Measurements from ENCODE around the gene CFAP100.

The CFAP100 gene

DNA sequence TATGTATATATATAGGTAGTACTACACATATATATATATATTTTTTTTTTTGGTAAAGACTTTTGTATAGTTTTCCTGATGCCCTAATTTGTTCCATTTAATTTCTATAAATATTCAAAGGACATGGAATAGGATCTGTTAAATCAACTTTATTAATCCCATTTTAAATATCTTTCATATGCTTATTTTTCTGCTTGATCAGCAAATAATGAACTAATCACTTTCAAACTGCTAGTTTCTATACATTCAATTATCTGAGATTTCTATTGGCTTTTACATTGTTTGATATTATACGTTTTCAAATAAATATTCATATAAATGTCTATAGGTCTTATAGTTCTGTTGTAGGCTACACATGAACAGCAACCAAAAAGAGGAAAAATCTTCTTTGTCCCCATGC is 59.3 kb downstream of the CFAP100 start:
- Histone ChIP-seq H2BK5ac (ENCODE audit: low read length) (no peak overlapping the region), H2AFZ (ENCODE audit: low read length) (no peak overlapping the region), H3K14ac (ENCODE audit: low read length) (no peak overlapping the region), H3K4ac (ENCODE audit: low read length) (no peak overlapping the region), H3K23ac (ENCODE audit: low read depth, low read length, poor library complexity) (no peak overlapping the region), H2BK12ac (ENCODE audit: low read length) (no peak overlapping the region), H3K4me2 (ENCODE audit: insufficient read depth, low read length, poor library complexity, severe bottlenecking) (no peak overlapping the region), H4K8ac (ENCODE audit: low read depth, low read length) (no peak overlapping the region), H3K27ac (replicated peaks; ENCODE audit: low read length) (no peak overlapping the region), H4K91ac (ENCODE audit: low read depth, low read length, poor library complexity) (no peak overlapping the region), H2BK120ac (ENCODE audit: low read depth, low read length) (no peak overlapping the region), H3K4me3 (ENCODE audit: low read length in 2 of 2) (no peak overlapping the region), H3K4me1 (ENCODE audit: control insufficient read depth in 2 of 2, insufficient read depth in 1 of 2, low read depth in 1 of 2, low read length in 2 of 2) (peaks cover 0 to 16% of the 10 kb centered on the region in 2 donors), H3K36me3 (replicated peaks in 1 of 2; ENCODE audit: control insufficient read depth in 2 of 2, insufficient read depth in 2 of 2, low read length in 2 of 2) (peaks cover 25 to 84% of the 10 kb centered on the region in 2 donors), H3K27me3 (ENCODE audit: control insufficient read depth in 3 of 3, insufficient read depth in 3 of 3, low read depth in 1 of 3, low read length in 3 of 3) (no peaks in the 10 kb centered on the region), H3K18ac (ENCODE audit: low read length) (no peak overlapping the region), H3K79me1 (ENCODE audit: low read depth, low read length) (peaks cover 4% of the 10 kb centered on the region), H3K9me3 (replicated peaks in 1 of 2; ENCODE audit: control insufficient read depth in 2 of 2, insufficient read depth in 1 of 2, low read depth in 1 of 2, low read length in 2 of 2) (no peaks in the 10 kb centered on the region), H2AK5ac (ENCODE audit: low read depth, low read length) (no peak overlapping the region), H3K9ac (ENCODE audit: low read depth, low read length, poor library complexity) (no peak overlapping the region), H2BK15ac (ENCODE audit: low read length) (no peak overlapping the region)
- no peak for DNase-seq (ENCODE audit: low spot score)
- WGBS, 2 donors (ENCODE audit: extremely low coverage in 2 of 2, insufficient read length in 2 of 2, insufficient replicate concordance in 1 of 2) = no CpG with 5 or more reads among the region's 1 CpG

DNA sequence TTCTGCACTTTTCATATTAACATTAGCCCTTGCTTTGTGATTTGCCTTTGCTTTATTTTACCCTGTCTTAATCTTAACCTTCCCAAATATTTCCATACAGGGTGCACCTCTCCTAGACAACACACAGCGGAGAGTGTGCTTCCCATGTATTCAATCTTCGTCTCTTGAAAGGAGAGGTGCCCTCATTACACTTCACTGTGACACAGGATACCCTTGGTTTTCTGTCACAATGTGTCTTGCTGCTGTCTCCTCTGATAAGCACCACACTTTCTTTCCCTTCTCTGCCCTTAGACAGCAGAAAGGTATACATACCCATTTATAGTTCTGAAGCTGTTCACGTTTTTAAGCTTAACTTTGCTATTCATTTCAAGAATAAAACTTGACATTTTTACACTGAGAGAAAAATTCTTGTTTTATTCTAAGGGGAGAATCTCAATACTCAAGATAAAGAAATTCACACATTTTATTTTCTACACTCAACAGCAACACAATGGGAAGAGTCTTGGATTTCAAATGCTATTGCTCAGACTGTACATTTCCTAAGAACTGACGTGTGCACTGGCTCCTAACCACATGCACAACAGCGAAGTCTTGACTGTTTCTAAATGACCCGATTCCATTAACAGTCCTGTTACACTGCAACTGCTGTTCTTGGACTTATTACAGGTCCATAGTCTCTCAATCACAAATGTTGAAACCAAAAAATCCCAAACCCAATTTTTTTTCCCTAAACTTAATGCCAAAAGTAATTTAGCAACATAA is 59.9 kb downstream of the CFAP100 start:
- Histone ChIP-seq H3K9me3 (replicated peaks in 1 of 2; ENCODE audit: control insufficient read depth in 2 of 2, insufficient read depth in 1 of 2, low read depth in 1 of 2, low read length in 2 of 2) (no peaks in the 10 kb centered on the region), H3K4me2 (ENCODE audit: insufficient read depth, low read length, poor library complexity, severe bottlenecking) (no peak overlapping the region), H3K4me1 (ENCODE audit: control insufficient read depth in 2 of 2, insufficient read depth in 1 of 2, low read depth in 1 of 2, low read length in 2 of 2) (peaks cover 0 to 16% of the 10 kb centered on the region in 2 donors), H3K4me3 (ENCODE audit: low read length in 2 of 2) (no peak overlapping the region), H4K91ac (ENCODE audit: low read depth, low read length, poor library complexity) (no peak overlapping the region), H3K14ac (ENCODE audit: low read length) (no peak overlapping the region), H3K9ac (ENCODE audit: low read depth, low read length, poor library complexity) (no peak overlapping the region), H2BK15ac (ENCODE audit: low read length) (no peak overlapping the region), H3K18ac (ENCODE audit: low read length) (no peak overlapping the region), H2BK5ac (ENCODE audit: low read length) (no peak overlapping the region), H3K23ac (ENCODE audit: low read depth, low read length, poor library complexity) (no peak overlapping the region), H3K4ac (ENCODE audit: low read length) (no peak overlapping the region), H3K27ac (replicated peaks; ENCODE audit: low read length) (no peak overlapping the region), H2AFZ (ENCODE audit: low read length) (no peak overlapping the region), H3K79me1 (ENCODE audit: low read depth, low read length) (peaks cover 4% of the 10 kb centered on the region), H3K27me3 (ENCODE audit: control insufficient read depth in 3 of 3, insufficient read depth in 3 of 3, low read depth in 1 of 3, low read length in 3 of 3) (no peaks in the 10 kb centered on the region), H3K36me3 (replicated peaks in 1 of 2; ENCODE audit: control insufficient read depth in 2 of 2, insufficient read depth in 2 of 2, low read length in 2 of 2) (peaks cover 30 to 84% of the 10 kb centered on the region in 2 donors), H4K8ac (ENCODE audit: low read depth, low read length) (no peak overlapping the region), H2BK120ac (ENCODE audit: low read depth, low read length) (no peak overlapping the region), H2BK12ac (ENCODE audit: low read length) (no peak overlapping the region), H2AK5ac (ENCODE audit: low read depth, low read length) (no peak overlapping the region)
- no peak for DNase-seq (ENCODE audit: low spot score)
- no CpG with 5 or more reads among the region's 6 CpGs for WGBS, 2 donors (ENCODE audit: extremely low coverage in 2 of 2, insufficient read length in 2 of 2, insufficient replicate concordance in 1 of 2)

DNA sequence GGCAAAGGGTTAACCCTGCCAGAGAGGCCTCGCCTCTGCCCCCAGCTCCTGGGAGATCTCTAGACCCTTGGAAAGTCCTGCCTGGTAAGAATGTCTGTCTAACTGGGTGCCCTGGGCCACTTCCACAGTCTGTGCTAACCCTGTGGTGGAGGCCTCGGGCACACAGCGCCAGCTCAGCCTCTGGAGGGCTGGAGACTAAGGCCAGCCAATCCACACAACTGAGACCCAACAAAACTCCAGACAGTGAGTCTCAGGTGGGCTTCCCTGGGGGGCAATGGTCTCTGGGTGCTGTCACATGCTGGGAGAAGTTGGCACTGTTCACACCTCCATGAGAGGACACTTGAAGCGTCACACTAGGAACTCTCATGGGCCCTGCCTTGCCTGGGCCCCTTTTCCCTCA is 61.5 kb downstream of the CFAP100 start:
- H2BK5ac ChIP-seq (ENCODE audit: low read length) = no peak overlapping the region
- H3K23ac ChIP-seq (ENCODE audit: low read depth, low read length, poor library complexity) = no peak overlapping the region
- H4K91ac ChIP-seq (ENCODE audit: low read depth, low read length, poor library complexity) = no peak overlapping the region
- H2BK15ac ChIP-seq (ENCODE audit: low read length) = no peak overlapping the region
- no peak overlapping the region for H2BK120ac ChIP-seq (ENCODE audit: low read depth, low read length)
- H3K27me3 ChIP-seq (ENCODE audit: control insufficient read depth in 3 of 3, insufficient read depth in 3 of 3, low read depth in 1 of 3, low read length in 3 of 3) = no peaks in the 10 kb centered on the region
- H3K79me1 ChIP-seq (ENCODE audit: low read depth, low read length) = peaks cover 4% of the 10 kb centered on the region
- H3K4me1 ChIP-seq (ENCODE audit: control insufficient read depth in 2 of 2, insufficient read depth in 1 of 2, low read depth in 1 of 2, low read length in 2 of 2) = peaks cover 0 to 16% of the 10 kb centered on the region in 2 donors
- H2AK5ac ChIP-seq (ENCODE audit: low read depth, low read length) = no peak overlapping the region
- H3K9ac ChIP-seq (ENCODE audit: low read depth, low read length, poor library complexity) = no peak overlapping the region
- no peak overlapping the region for H2AFZ ChIP-seq (ENCODE audit: low read length)
- WGBS, 2 donors (ENCODE audit: extremely low coverage in 2 of 2, insufficient read length in 2 of 2, insufficient replicate concordance in 1 of 2) = no CpG with 5 or more reads among the region's 4 CpGs
- no peak overlapping the region for H3K4me3 ChIP-seq (ENCODE audit: low read length in 2 of 2)
- H4K8ac ChIP-seq (ENCODE audit: low read depth, low read length) = no peak overlapping the region
- H3K9me3 ChIP-seq (replicated peaks in 1 of 2; ENCODE audit: control insufficient read depth in 2 of 2, insufficient read depth in 1 of 2, low read depth in 1 of 2, low read length in 2 of 2) = no peaks in the 10 kb centered on the region
- H3K4me2 ChIP-seq (ENCODE audit: insufficient read depth, low read length, poor library complexity, severe bottlenecking) = no peak overlapping the region
- H3K36me3 ChIP-seq (replicated peaks in 1 of 2; ENCODE audit: control insufficient read depth in 2 of 2, insufficient read depth in 2 of 2, low read length in 2 of 2) = peaks cover 42 to 84% of the 10 kb centered on the region in 2 donors
- H2BK12ac ChIP-seq (ENCODE audit: low read length) = no peak overlapping the region
- no peak overlapping the region for H3K4ac ChIP-seq (ENCODE audit: low read length)
- no peak overlapping the region for H3K18ac ChIP-seq (ENCODE audit: low read length)
- H3K27ac ChIP-seq (replicated peaks; ENCODE audit: low read length) = no peak overlapping the region
- DNase-seq (ENCODE audit: low spot score) = no peak
- H3K14ac ChIP-seq (ENCODE audit: low read length) = no peak overlapping the region

DNA sequence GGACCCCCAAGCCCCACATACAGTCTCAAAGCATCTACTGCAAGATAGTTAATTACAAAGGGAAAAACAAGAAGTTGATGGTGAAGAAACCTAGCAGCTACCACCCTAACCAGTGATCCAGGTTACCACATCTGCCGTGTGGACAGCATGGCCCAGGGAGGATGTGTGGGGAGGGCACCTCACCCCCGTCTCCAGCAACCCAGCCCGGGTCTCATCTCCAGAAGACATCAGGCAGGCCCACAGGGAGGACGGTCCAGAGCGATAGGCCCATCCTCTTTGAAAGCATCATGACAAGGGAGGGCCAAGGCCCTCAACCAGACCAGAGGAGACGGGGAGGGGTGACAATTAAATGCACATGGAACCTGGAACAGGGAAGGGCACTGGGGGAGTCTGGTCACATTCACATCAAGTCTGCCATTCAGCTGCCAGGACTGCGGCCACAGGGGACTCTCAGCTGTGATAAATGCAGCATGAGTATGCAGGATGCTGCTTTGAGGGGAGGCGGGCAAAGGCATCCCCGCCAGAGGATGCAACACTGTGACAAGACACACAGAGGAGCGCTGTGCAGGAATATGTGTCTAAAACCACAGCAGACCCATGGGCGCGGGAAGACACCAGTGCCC is 62.2 kb downstream of the CFAP100 start:
- peaks cover 0 to 16% of the 10 kb centered on the region in 2 donors for H3K4me1 ChIP-seq (ENCODE audit: control insufficient read depth in 2 of 2, insufficient read depth in 1 of 2, low read depth in 1 of 2, low read length in 2 of 2)
- no peak overlapping the region for H3K23ac ChIP-seq (ENCODE audit: low read depth, low read length, poor library complexity)
- H3K27me3 ChIP-seq (ENCODE audit: control insufficient read depth in 3 of 3, insufficient read depth in 3 of 3, low read depth in 1 of 3, low read length in 3 of 3) = no peaks in the 10 kb centered on the region
- no peak overlapping the region for H2BK12ac ChIP-seq (ENCODE audit: low read length)
- H3K9ac ChIP-seq (ENCODE audit: low read depth, low read length, poor library complexity) = no peak overlapping the region
- no peaks in the 10 kb centered on the region for H3K9me3 ChIP-seq (replicated peaks in 1 of 2; ENCODE audit: control insufficient read depth in 2 of 2, insufficient read depth in 1 of 2, low read depth in 1 of 2, low read length in 2 of 2)
- H2AK5ac ChIP-seq (ENCODE audit: low read depth, low read length) = no peak overlapping the region
- H3K79me1 ChIP-seq (ENCODE audit: low read depth, low read length) = peaks cover 9% of the 10 kb centered on the region
- H3K27ac ChIP-seq (replicated peaks; ENCODE audit: low read length) = no peak overlapping the region
- no peak overlapping the region for H3K14ac ChIP-seq (ENCODE audit: low read length)
- DNase-seq (ENCODE audit: low spot score) = no peak
- WGBS, 2 donors (ENCODE audit: extremely low coverage in 2 of 2, insufficient read length in 2 of 2, insufficient replicate concordance in 1 of 2) = no CpG with 5 or more reads among the region's 12 CpGs
- no peak overlapping the region for H3K4me2 ChIP-seq (ENCODE audit: insufficient read depth, low read length, poor library complexity, severe bottlenecking)
- no peak overlapping the region for H2BK15ac ChIP-seq (ENCODE audit: low read length)
- H3K4ac ChIP-seq (ENCODE audit: low read length) = no peak overlapping the region
- H2BK5ac ChIP-seq (ENCODE audit: low read length) = no peak overlapping the region
- no peak overlapping the region for H4K8ac ChIP-seq (ENCODE audit: low read depth, low read length)
- H3K36me3 ChIP-seq (replicated peaks in 1 of 2; ENCODE audit: control insufficient read depth in 2 of 2, insufficient read depth in 2 of 2, low read length in 2 of 2) = peaks cover 47 to 84% of the 10 kb centered on the region in 2 donors
- no peak overlapping the region for H2BK120ac ChIP-seq (ENCODE audit: low read depth, low read length)
- H3K4me3 ChIP-seq (ENCODE audit: low read length in 2 of 2) = no peak overlapping the region
- H4K91ac ChIP-seq (ENCODE audit: low read depth, low read length, poor library complexity) = no peak overlapping the region
- H3K18ac ChIP-seq (ENCODE audit: low read length) = no peak overlapping the region
- no peak overlapping the region for H2AFZ ChIP-seq (ENCODE audit: low read length)
